Epithelial cell of proximal tubule (primary cell): ENCODE data around the gene UBAC2. TPM values are rescaled to one million over a fixed set of nuclear protein-coding genes. Genes with fewer than 3 reads are reported as not detected.

Source experiments
- DNase-seq: peaks from one replicate; pipeline ENCODE4 v3.0.0-alpha.2; 2011; ENCODE audit warnings: low read depth
- H3K4me3 ChIP-seq: 2 replicates; pipeline ENCODE4 v1.5.1; 2011; ENCODE audit warnings: low read depth, mild to moderate bottlenecking, low read length
- CTCF ChIP-seq: conservative IDR thresholded peaks from 2 replicates; pipeline ENCODE4 v1.5.1; 2012; ENCODE audit warnings: low read depth, mild to moderate bottlenecking, low read length
- total RNA-seq: library from RNA; depleted of rRNA; stranded (reverse); fragments of >200 nt; gene quantifications from 2 replicates; pipeline ENCODE4 v1.2.3, GENCODE V29; 2015

Gene UBAC2
- total RNA-seq, 1 donor from 2014 or later: 63.9 TPM

GRCh38 chr13:99220199-99220935, 19.7 kb downstream of the UBAC2 start:
- no peak overlapping the region for H3K4me3 ChIP-seq
- DNase-seq: no peak
- TF ChIP-seq CTCF: no peak

GRCh38 chr13:99221567-99222239, 21.0 kb downstream of the UBAC2 start:
- no peak for TF ChIP-seq CTCF
- no peak for DNase-seq
- no peak overlapping the region for H3K4me3 ChIP-seq

DNA sequence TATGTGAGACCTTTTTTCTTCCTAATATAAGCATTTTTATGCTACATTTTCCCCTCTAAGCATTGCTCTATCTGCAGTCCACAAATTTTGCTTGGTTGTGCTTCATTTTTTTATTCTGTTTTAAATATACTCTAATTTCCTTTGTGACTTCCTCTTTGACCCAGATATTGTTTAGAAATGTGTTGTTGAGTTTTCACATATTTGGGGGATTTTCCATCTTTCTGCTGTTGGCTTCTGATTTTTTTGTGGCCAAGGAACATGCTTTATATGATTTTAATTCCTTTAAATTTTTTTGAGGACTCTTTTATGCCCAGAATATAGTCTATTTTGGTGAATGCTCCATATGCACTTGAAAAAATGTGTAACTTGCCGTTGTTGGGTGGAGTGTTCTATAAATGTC, 22.9 kb downstream of the UBAC2 start:
- TF ChIP-seq CTCF: no peak
- H3K4me3 ChIP-seq: no peak overlapping the region
- DNase-seq: no peak

DNA sequence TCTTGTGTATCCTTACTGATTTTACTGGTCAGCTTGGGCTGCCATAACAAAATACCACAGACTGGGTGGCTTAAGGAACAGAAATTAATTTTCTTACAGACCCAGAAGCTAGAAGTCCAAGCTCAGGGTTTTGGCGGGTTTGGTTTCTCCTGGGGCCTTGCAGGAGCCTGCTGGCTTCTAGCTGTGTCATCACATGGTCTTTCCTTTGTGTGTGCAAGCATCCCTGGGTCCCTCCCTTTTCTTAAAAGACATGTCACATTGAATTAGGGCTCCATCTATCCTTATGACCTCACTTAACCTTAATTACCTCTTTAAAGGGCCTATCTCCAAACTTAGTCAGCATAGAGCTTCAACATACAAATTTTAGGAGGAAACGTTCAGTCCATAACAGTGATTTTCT, 23.4 kb downstream of the UBAC2 start:
- no peak overlapping the region for H3K4me3 ChIP-seq
- DNase-seq: no peak
- no peak for TF ChIP-seq CTCF

GRCh38 chr13:99225078-99225477, 24.4 kb downstream of the UBAC2 start:
- DNase-seq: no peak

DNA sequence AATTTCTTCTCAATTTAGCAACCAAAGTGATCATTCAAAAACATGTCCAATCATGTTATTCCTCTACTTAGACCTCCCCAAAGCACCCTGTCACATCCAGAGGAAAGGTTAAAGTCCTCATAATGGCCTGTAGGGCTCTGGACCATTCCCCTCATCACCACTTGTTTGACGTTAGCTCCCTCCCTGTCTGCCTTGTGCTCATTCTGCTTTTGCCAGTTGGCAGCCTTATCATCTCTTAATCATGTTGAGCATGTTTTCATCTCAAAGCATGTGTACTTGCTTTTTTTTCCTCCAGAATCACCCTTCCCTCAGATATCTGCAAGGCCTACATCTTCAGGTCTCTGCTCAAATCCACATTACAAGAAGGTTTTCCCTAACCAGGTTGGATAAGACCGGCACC, 25.9 kb downstream of the UBAC2 start:
- DNase-seq: no peak
- H3K4me3 ChIP-seq: no peak overlapping the region
- TF ChIP-seq CTCF: no peak

More at GRCh38 chr13:99225078-99225477, 24.4 kb downstream of the UBAC2 start:
- no peak overlapping the region for H3K4me3 ChIP-seq
- no peak for TF ChIP-seq CTCF
